ENCODE measurements around the gene ANKIB1. TPM values are rescaled to one million over a fixed set of nuclear protein-coding genes. Genes with fewer than 3 reads are reported as not detected.

Gene ANKIB1
- total RNA-seq, 4 donors from 2014 or later = 11.5 to 24.2 (median 12.5) TPM

DNA sequence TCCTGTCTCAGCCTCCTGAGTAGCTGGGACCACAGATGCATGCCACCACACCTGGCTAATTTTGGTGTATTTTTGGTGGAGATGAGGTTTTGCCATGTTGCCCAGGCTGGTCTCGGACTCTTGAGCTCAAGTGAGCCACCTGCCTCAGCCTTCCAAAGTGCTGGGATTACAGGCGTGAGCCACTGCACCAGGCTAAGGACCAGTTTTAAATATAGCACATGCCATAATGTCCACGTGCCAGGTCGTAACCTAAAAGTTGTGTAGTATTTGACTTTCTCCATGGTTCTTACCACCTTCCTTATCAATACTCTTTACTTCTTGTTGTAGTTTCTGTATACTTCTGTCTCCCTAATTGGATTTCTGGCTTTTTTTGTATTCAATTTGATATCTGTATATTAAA lies 13.3 kb downstream of the ANKIB1 start:
- in situ Hi-C loops (cut with MboI; ENCODE audit: low sequenced_read_pairs in 4 of 4) = no loop called here
- intact Hi-C loops (cut with DNase I; ENCODE audit: low total_unique reads) = no loop called here
- Histone ChIP-seq H3K4me3 (no peak overlapping the region), H3K27ac (peak overlapping the region in 2 of 4 donors; percentile 11 to 41), H3K36me3 (no peaks in the 10 kb centered on the region), H3K4me1 (peaks cover 24 to 27% of the 10 kb centered on the region in 2 donors), H3K9me3 (no peaks in the 10 kb centered on the region), H3K27me3 (no peaks in the 10 kb centered on the region)
- TF ChIP-seq POLR2A (IDR thresholded peaks at IDR 0.05) = no peak
- TF ChIP-seq, protein P1, sequence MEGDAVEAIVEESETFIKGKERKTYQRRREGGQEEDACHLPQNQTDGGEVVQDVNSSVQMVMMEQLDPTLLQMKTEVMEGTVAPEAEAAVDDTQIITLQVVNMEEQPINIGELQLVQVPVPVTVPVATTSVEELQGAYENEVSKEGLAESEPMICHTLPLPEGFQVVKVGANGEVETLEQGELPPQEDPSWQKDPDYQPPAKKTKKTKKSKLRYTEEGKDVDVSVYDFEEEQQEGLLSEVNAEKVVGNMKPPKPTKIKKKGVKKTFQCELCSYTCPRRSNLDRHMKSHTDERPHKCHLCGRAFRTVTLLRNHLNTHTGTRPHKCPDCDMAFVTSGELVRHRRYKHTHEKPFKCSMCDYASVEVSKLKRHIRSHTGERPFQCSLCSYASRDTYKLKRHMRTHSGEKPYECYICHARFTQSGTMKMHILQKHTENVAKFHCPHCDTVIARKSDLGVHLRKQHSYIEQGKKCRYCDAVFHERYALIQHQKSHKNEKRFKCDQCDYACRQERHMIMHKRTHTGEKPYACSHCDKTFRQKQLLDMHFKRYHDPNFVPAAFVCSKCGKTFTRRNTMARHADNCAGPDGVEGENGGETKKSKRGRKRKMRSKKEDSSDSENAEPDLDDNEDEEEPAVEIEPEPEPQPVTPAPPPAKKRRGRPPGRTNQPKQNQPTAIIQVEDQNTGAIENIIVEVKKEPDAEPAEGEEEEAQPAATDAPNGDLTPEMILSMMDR (IDR thresholded peaks at IDR 0.05 in 4 of 5, conservative IDR thresholded peaks at IDR 0.05 in 1 of 5) = no peak
- peak in 1 of 2 donors; percentile 26 for DNase-seq
- ATAC-seq = peak in 1 of 2 donors; percentile 63

DNA sequence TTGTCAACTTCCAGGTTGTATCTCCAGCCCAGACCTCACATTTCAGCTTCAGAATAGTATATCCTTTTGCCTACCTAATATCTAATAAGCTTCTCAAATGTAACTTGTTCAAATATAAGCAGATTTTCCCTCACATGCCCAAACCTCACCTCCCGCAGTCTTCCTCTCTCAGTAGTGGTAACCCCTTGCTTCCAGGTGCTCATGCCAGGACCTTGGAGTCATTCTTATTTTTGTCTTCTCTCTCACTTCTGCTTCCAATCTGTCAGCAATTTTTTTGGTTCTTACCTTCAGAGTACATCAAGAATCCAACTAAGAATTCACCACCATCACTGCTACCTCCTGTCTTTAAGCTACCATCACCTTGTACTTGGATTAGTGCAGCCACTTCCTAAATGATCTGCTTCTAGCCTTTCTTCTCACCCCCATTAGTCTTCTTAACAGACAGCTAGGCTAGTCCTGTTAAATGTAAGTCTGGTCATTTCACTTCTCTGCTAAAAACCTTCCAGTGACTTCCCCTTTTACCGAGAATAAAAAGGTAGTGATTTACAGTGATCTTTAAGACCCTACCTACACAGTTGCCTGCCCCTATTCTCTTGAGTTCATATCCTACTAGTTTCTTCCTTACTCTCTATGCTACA lies 14.0 kb downstream of the ANKIB1 start:
- TF ChIP-seq, protein P1 (IDR thresholded peaks at IDR 0.05 in 4 of 5, conservative IDR thresholded peaks at IDR 0.05 in 1 of 5) = no peak
- TF ChIP-seq POLR2A (IDR thresholded peaks at IDR 0.05) = no peak
- Histone ChIP-seq H3K27me3 (no peaks in the 10 kb centered on the region), H3K9me3 (no peaks in the 10 kb centered on the region), H3K4me3 (no peak overlapping the region), H3K27ac (peak overlapping the region in 2 of 4 donors; percentile 11 to 41), H3K36me3 (no peaks in the 10 kb centered on the region), H3K4me1 (peaks cover 23 to 27% of the 10 kb centered on the region in 2 donors)
- in situ Hi-C loops (cut with MboI; ENCODE audit: low sequenced_read_pairs in 4 of 4) (no loop called here), intact Hi-C loops (cut with DNase I; ENCODE audit: low total_unique reads) (no loop called here)
- peak in 1 of 2 donors; percentile 68 for ATAC-seq
- DNase-seq = no peak

DNA sequence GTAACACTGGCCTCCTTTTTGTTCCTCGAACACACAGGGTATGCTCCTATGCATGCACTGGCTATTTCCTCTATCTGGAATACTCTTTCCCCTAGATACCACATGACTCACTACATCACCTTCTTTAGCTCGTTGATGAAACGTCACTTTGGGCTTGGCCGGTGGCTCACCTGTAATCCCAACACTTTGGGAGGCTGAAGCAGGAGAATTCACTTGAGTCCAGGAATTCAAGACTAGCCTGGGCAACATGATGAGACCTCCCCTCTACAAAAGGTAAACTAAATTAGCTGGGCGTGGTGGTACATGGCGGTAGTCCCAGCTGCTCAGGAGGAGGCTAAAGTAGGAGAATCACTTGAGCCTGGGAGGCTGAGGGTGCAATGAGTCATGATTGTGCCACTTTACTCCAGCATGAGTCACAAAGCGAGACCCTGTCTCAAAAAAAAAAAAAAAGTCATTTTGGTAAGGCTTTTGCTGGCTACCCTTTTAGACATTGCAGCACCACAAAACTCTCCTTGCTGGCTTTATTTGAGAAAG lies 14.5 kb downstream of the ANKIB1 start:
- Histone ChIP-seq H3K27ac (no peak overlapping the region), H3K4me3 (no peak overlapping the region), H3K36me3 (no peaks in the 10 kb centered on the region), H3K9me3 (no peaks in the 10 kb centered on the region), H3K4me1 (peaks cover 17 to 22% of the 10 kb centered on the region in 2 donors), H3K27me3 (no peaks in the 10 kb centered on the region)
- intact Hi-C loops (cut with DNase I; ENCODE audit: low total_unique reads) (no loop called here), in situ Hi-C loops (cut with MboI; ENCODE audit: low sequenced_read_pairs in 4 of 4) (no loop called here)
- ATAC-seq (no peak), DNase-seq (no peak)
- no peak for TF ChIP-seq POLR2A (IDR thresholded peaks at IDR 0.05)
- TF ChIP-seq, protein P1 (IDR thresholded peaks at IDR 0.05 in 4 of 5, conservative IDR thresholded peaks at IDR 0.05 in 1 of 5) = no peak

DNA sequence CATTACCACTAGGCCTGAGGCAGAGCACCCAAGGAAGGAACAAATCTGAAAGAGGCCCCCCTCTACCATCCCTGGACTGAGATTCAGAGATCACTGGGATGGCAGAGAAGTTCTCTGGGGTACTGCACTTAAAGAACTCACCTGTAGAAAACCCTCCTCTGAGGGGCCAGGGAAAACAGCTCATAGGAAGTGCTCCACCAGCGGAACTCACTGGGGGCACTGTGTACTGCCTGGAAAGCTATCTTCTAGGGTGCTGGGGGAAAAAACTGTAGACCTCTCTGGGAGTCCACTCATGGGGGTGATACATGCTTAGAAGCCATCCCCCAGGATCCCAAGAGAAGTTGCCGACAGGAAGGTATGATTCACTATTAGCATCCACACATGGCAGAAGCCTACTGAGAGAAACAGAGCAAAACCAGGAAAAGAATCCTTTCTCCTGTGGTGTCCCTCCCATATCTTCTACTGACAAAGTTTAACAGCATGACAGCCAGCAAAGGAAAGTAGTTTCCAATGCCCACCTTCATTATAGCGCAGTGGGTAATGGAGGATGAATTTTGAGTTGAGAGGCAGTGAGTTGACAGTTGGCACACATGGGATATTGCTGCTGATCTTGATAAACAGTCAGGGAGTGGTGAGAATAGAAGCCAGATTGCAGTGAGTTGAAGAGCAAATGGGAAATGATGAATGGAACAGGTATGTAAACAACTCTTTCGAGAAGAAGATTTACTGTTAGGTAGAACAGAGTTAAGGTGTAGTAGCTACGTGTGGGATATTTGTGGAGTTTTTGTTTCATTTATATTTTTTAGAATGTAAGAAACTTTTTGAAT lies 20.9 kb downstream of the ANKIB1 start:
- H3K9me3 ChIP-seq = no peaks in the 10 kb centered on the region
- ATAC-seq = no peak
- H3K27ac ChIP-seq = no peak overlapping the region
- H3K4me3 ChIP-seq = no peak overlapping the region
- no peak for TF ChIP-seq POLR2A (IDR thresholded peaks at IDR 0.05)
- TF ChIP-seq, protein P1 (IDR thresholded peaks at IDR 0.05 in 4 of 5, conservative IDR thresholded peaks at IDR 0.05 in 1 of 5) = no peak
- no peaks in the 10 kb centered on the region for H3K4me1 ChIP-seq
- in situ Hi-C loops (cut with MboI; ENCODE audit: low sequenced_read_pairs in 4 of 4) = no loop called here
- H3K27me3 ChIP-seq = no peaks in the 10 kb centered on the region
- no peaks in the 10 kb centered on the region for H3K36me3 ChIP-seq
- intact Hi-C loops (cut with DNase I; ENCODE audit: low total_unique reads) = no loop called here
- no peak for DNase-seq
